MM.1S (cell line): ENCODE results near the gene AATK.

Experiments used
- EZH2phosphoT487 ChIP-seq: fragments of 300-600 bp; sonication (generic); IDR thresholded peaks from 2 replicates; pipeline ENCODE4 v1.6.1; 2018; ENCODE audit warnings: antibody characterized with exemption, low read length
- TF ChIP-seq, protein P1 (sequence below): fragments of 300-600 bp; sonication (generic); IDR thresholded peaks from 2 replicates; pipeline ENCODE4 v1.5.1; 2016; ENCODE audit warnings: antibody characterized with exemption, low read length, mixed read lengths

DNA sequence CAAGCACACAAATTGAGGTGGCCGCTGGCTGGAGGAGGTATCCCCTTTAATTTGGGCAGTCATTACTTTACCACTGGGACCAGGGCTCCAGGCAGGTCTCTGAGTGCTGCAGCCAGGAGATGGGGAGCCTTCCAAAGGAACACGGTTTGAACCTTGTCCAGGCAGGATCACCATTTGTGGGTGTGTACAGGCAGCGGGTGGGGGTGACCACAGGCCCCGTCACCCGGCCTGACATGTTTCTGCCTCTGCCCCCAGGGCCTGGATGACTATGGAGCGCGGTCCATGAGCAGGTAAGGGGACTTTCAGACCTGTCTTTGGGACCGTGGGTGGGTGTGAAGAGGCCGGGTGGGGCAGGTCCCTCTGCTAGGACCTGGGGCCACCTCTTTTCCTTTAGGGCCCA lies 57.8 kb downstream of the AATK start:
- TF ChIP-seq, protein P1, sequence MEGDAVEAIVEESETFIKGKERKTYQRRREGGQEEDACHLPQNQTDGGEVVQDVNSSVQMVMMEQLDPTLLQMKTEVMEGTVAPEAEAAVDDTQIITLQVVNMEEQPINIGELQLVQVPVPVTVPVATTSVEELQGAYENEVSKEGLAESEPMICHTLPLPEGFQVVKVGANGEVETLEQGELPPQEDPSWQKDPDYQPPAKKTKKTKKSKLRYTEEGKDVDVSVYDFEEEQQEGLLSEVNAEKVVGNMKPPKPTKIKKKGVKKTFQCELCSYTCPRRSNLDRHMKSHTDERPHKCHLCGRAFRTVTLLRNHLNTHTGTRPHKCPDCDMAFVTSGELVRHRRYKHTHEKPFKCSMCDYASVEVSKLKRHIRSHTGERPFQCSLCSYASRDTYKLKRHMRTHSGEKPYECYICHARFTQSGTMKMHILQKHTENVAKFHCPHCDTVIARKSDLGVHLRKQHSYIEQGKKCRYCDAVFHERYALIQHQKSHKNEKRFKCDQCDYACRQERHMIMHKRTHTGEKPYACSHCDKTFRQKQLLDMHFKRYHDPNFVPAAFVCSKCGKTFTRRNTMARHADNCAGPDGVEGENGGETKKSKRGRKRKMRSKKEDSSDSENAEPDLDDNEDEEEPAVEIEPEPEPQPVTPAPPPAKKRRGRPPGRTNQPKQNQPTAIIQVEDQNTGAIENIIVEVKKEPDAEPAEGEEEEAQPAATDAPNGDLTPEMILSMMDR: no peak
- no peak for TF ChIP-seq EZH2phosphoT487
